ENCODE results near the gene AHCYL1.

AHCYL1 gene

GRCh38 chr1:110069404-110070281 lies 85.1 kb downstream of the AHCYL1 start:
- WGBS (ENCODE audit: extremely low coverage, insufficient coverage, low lambda C conversion rate) = no CpG with 5 or more reads among the region's 64 CpGs
- H3K4me3 ChIP-seq (ENCODE audit: low read length) = no peak overlapping the region
- H3K27me3 ChIP-seq (ENCODE audit: insufficient read depth, low read length, poor library complexity) = peaks cover 65% of the 10 kb centered on the region

DNA sequence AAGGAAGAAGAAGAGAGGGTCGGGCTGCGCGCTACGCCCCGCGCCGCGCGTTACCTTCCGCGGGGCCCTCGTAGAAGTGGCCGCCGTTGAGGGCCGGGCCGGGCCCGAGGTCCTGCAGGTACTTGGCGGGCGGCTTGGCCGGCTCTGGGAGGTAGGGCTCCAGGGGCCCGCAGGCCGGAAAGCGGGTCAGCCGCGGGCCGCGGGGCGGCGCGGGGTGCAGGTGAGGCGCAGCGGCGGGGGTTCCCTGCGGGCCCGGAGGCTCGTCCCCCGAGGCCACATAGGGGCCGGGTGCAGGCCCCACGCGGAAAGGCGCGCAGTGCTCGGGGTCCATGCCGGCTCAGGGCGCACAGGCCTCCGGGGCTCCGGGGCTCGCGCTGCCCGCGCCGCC lies 85.7 kb downstream of the AHCYL1 start:
- no peak overlapping the region for H2BK120ac ChIP-seq (ENCODE audit: low read depth, low read length)
- no peak overlapping the region for H3K4ac ChIP-seq (ENCODE audit: low read depth, low read length)
- no peak overlapping the region for H3K4me3 ChIP-seq (ENCODE audit: low read length)
- peaks cover 2% of the 10 kb centered on the region for H3K4me1 ChIP-seq (ENCODE audit: control insufficient read depth, low read depth, low read length)
- DNase-seq = no peak
- no peak overlapping the region for H2BK5ac ChIP-seq (ENCODE audit: low read length)
- H2BK15ac ChIP-seq (replicated peaks; ENCODE audit: low read depth) = no peak overlapping the region
- H2AK5ac ChIP-seq (ENCODE audit: low read length) = no peak overlapping the region
- H3K79me1 ChIP-seq (ENCODE audit: low read length) = no peaks in the 10 kb centered on the region
- H3K56ac ChIP-seq (ENCODE audit: low read length) = peak overlapping the region; percentile 67
- H3K36me3 ChIP-seq (ENCODE audit: control insufficient read depth, insufficient read depth, low read length) = no peaks in the 10 kb centered on the region
- H4K8ac ChIP-seq (ENCODE audit: low read depth, low read length) = no peak overlapping the region
- H3K27ac ChIP-seq (ENCODE audit: low read depth, low read length) = no peak overlapping the region
- H4K5ac ChIP-seq (ENCODE audit: low read length) = no peak overlapping the region
- no peak overlapping the region for H3K23ac ChIP-seq (ENCODE audit: low read length)
- no peaks in the 10 kb centered on the region for H3K79me2 ChIP-seq (ENCODE audit: control insufficient read depth, insufficient read depth, low read length)
- no CpG with 5 or more reads among the region's 52 CpGs for WGBS (ENCODE audit: extremely low coverage, insufficient coverage, low lambda C conversion rate)
- H3K4me2 ChIP-seq (ENCODE audit: low read length) = peak overlapping the region; percentile 50
- peak overlapping the region; percentile 28 for H3K18ac ChIP-seq (ENCODE audit: low read length)
- H3K27me3 ChIP-seq (ENCODE audit: insufficient read depth, low read length, poor library complexity) = peaks cover 67% of the 10 kb centered on the region
- peak overlapping the region; percentile 24 for H3K9ac ChIP-seq (ENCODE audit: low read length)

More at GRCh38 chr1:110069404-110070281, 85.1 kb downstream of the AHCYL1 start:
- no peak overlapping the region for H2AK5ac ChIP-seq (ENCODE audit: low read length)
- peak overlapping the region; percentile 67 for H3K56ac ChIP-seq (ENCODE audit: low read length)
- H4K5ac ChIP-seq (ENCODE audit: low read length) = no peak overlapping the region
- no peak overlapping the region for H2BK15ac ChIP-seq (replicated peaks; ENCODE audit: low read depth)
- H3K9ac ChIP-seq (ENCODE audit: low read length) = peak overlapping the region; percentile 42
- no peak overlapping the region for H2BK5ac ChIP-seq (ENCODE audit: low read length)
- H3K4ac ChIP-seq (ENCODE audit: low read depth, low read length) = no peak overlapping the region
- no peaks in the 10 kb centered on the region for H3K79me1 ChIP-seq (ENCODE audit: low read length)
- no peak overlapping the region for H3K18ac ChIP-seq (ENCODE audit: low read length)
- H3K79me2 ChIP-seq (ENCODE audit: control insufficient read depth, insufficient read depth, low read length) = no peaks in the 10 kb centered on the region
- H2BK120ac ChIP-seq (ENCODE audit: low read depth, low read length) = no peak overlapping the region
- H3K36me3 ChIP-seq (ENCODE audit: control insufficient read depth, insufficient read depth, low read length) = no peaks in the 10 kb centered on the region
- H3K27ac ChIP-seq (ENCODE audit: low read depth, low read length) = no peak overlapping the region
- H3K4me1 ChIP-seq (ENCODE audit: control insufficient read depth, low read depth, low read length) = peaks cover 2% of the 10 kb centered on the region
- peak overlapping the region; percentile 7 for H3K23ac ChIP-seq (ENCODE audit: low read length)
- peak overlapping the region; percentile 50 for H3K4me2 ChIP-seq (ENCODE audit: low read length)
- H4K8ac ChIP-seq (ENCODE audit: low read depth, low read length) = no peak overlapping the region
- DNase-seq = no peak

DNA sequence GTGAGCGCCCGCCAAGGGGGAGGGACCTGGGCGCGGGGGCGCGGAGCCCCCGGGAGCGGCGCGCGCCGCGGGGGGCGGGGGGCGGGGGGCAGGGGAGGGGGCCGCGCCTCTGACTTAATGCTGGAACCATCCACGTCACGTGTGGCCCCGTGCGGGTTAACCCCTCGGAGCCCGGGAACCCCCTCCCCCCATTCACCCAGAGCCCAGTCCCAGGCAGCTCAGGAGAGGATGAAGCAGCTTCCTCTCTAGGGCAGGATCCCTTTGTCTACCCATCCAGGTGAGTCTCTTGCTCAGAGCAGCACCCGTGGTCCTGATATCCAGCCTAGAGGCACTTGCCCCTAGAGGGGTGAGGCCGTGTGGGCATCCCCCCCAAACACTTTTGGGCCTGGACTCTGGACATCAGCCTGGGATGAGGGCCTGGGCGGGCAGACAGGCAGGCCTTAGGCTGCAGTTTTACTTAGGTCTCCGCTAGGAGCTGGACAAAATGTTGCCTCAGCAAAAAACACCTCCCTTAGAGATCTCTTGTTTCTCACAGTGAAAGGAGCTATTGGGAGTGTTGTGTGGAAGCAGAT lies 86.2 kb downstream of the AHCYL1 start, which contains the start of gene ALX3:
Gene ALX3, minus strand, starts transcription at position 2 of the 572 bp plus-strand sequence. CDS start 60 bp downstream, outside the sequence.
- H3K23ac ChIP-seq (ENCODE audit: low read length) = peak within 1 kb of the TSS; percentile 7
- peak within 1 kb of the TSS; percentile 42 for H3K9ac ChIP-seq (ENCODE audit: low read length)
- H3K4me1 ChIP-seq (ENCODE audit: control insufficient read depth, low read depth, low read length) = peaks cover 2% of the 10 kb centered on the region
- no peaks in the 10 kb centered on the region for H3K79me1 ChIP-seq (ENCODE audit: low read length)
- no peaks in the 10 kb centered on the region for H3K79me2 ChIP-seq (ENCODE audit: control insufficient read depth, insufficient read depth, low read length)
- H3K27me3 ChIP-seq (ENCODE audit: insufficient read depth, low read length, poor library complexity) = peaks cover 67% of the 10 kb centered on the region
- H3K27ac ChIP-seq (ENCODE audit: low read depth, low read length) = no peak within 1 kb of the TSS
- H2AK5ac ChIP-seq (ENCODE audit: low read length) = no peak within 1 kb of the TSS
- no peak within 1 kb of the TSS for H3K4me3 ChIP-seq (ENCODE audit: low read length)
- WGBS (ENCODE audit: extremely low coverage, insufficient coverage, low lambda C conversion rate) = no CpG with 5 or more reads among the region's 27 CpGs
- H2BK15ac ChIP-seq (replicated peaks; ENCODE audit: low read depth) = no peak within 1 kb of the TSS
- peak within 1 kb of the TSS; percentile 28 for H3K18ac ChIP-seq (ENCODE audit: low read length)
- no peaks in the 10 kb centered on the region for H3K36me3 ChIP-seq (ENCODE audit: control insufficient read depth, insufficient read depth, low read length)
- H2BK5ac ChIP-seq (ENCODE audit: low read length) = no peak within 1 kb of the TSS
- no peak for DNase-seq
- no peak within 1 kb of the TSS for H4K8ac ChIP-seq (ENCODE audit: low read depth, low read length)
- no peak within 1 kb of the TSS for H3K4ac ChIP-seq (ENCODE audit: low read depth, low read length)
- no peak within 1 kb of the TSS for H2BK120ac ChIP-seq (ENCODE audit: low read depth, low read length)
- peak within 1 kb of the TSS; percentile 50 for H3K4me2 ChIP-seq (ENCODE audit: low read length)
- H3K56ac ChIP-seq (ENCODE audit: low read length) = peak within 1 kb of the TSS; percentile 67
- no peak within 1 kb of the TSS for H4K5ac ChIP-seq (ENCODE audit: low read length)
